ENCODE data around the gene CEMIP2.

GRCh38 chr9:71683598-71684235 is 84.6 kb downstream of the CEMIP2 start:
- TF ChIP-seq POLR2A (IDR thresholded peaks at IDR 0.05; ENCODE audit: low read length), result no peak
- TF ChIP-seq GATA1 (IDR thresholded peaks at IDR 0.05; ENCODE audit: low read depth, low read length), result no peak

Data from erythroblast (primary cell).